ENCODE measurements around the gene ZNF133.
"Not testable (repeated sequence)": the region's sequence is repeated elsewhere in the genome, so short reads cannot be mapped to it uniquely, and the experiment has no call there.

Gene ZNF133

GRCh38 chr20:18314786-18315406 lies 26.6 kb downstream of the ZNF133 start:
- H3K4me3 ChIP-seq (ENCODE audit: low read depth, low read length), result no peak overlapping the region
- H3K4me1 ChIP-seq (ENCODE audit: control insufficient read depth, insufficient read depth, low read length, unreplicated experiment), result peaks cover 6% of the 10 kb centered on the region
- H2AFZ ChIP-seq (ENCODE audit: low read length, unreplicated experiment), result no peak overlapping the region
- no peaks in the 10 kb centered on the region for H3K27me3 ChIP-seq (ENCODE audit: insufficient read depth, low read length)
- H3K36me3 ChIP-seq (ENCODE audit: insufficient read depth, low read length), result peaks cover 30% of the 10 kb centered on the region
- H3K27ac ChIP-seq (ENCODE audit: low read depth, low read length), result peak overlapping the region; percentile 50; the same call in 1 of the 2 replicates
- no peaks in the 10 kb centered on the region for H3K79me2 ChIP-seq (ENCODE audit: control insufficient read depth, insufficient read depth, low read length, unreplicated experiment)

- no peaks in the 10 kb centered on the region for H3K79me2 ChIP-seq (ENCODE audit: control insufficient read depth, insufficient read depth, low read length, unreplicated experiment)
- peaks cover 6% of the 10 kb centered on the region for H3K4me1 ChIP-seq (ENCODE audit: control insufficient read depth, insufficient read depth, low read length, unreplicated experiment)
- no peak overlapping the region for H3K27ac ChIP-seq (ENCODE audit: low read depth, low read length)
- H3K4me3 ChIP-seq (ENCODE audit: low read depth, low read length), result no peak overlapping the region
- H3K36me3 ChIP-seq (ENCODE audit: insufficient read depth, low read length), result peaks cover 30% of the 10 kb centered on the region
- no peaks in the 10 kb centered on the region for H3K27me3 ChIP-seq (ENCODE audit: insufficient read depth, low read length)
- no peak overlapping the region for H2AFZ ChIP-seq (ENCODE audit: low read length, unreplicated experiment)
Observed at GRCh38 chr20:18316166-18316565, 27.8 kb downstream of the ZNF133 start.

- Histone ChIP-seq H3K4me3 (ENCODE audit: low read depth, low read length) (no peak overlapping the region), H3K4me1 (ENCODE audit: control insufficient read depth, insufficient read depth, low read length, unreplicated experiment) (no peaks in the 10 kb centered on the region), H3K27ac (ENCODE audit: low read depth, low read length) (no peak overlapping the region), H3K27me3 (ENCODE audit: insufficient read depth, low read length) (no peaks in the 10 kb centered on the region), H3K79me2 (ENCODE audit: control insufficient read depth, insufficient read depth, low read length, unreplicated experiment) (no peaks in the 10 kb centered on the region), H3K36me3 (ENCODE audit: insufficient read depth, low read length) (0 out of 2 replicates have a peak, but pooled peaks cover 10% of the 10 kb centered on the region), H2AFZ (ENCODE audit: low read length, unreplicated experiment) (no peak overlapping the region)
Observed at GRCh38 chr20:18321316-18321715, 33.0 kb downstream of the ZNF133 start.

GRCh38 chr20:18321976-18322950 lies 33.9 kb downstream of the ZNF133 start:
- Histone ChIP-seq H3K4me3 (ENCODE audit: low read depth, low read length) (no peak overlapping the region), H2AFZ (ENCODE audit: low read length, unreplicated experiment) (no peak overlapping the region), H3K79me2 (ENCODE audit: control insufficient read depth, insufficient read depth, low read length, unreplicated experiment) (no peaks in the 10 kb centered on the region), H3K4me1 (ENCODE audit: control insufficient read depth, insufficient read depth, low read length, unreplicated experiment) (no peaks in the 10 kb centered on the region), H3K36me3 (ENCODE audit: insufficient read depth, low read length) (0 out of 2 replicates have a peak, but pooled peaks cover 5% of the 10 kb centered on the region), H3K27ac (ENCODE audit: low read depth, low read length) (no peak overlapping the region), H3K27me3 (ENCODE audit: insufficient read depth, low read length) (no peaks in the 10 kb centered on the region)

GRCh38 chr20:18323705-18324104 lies 35.4 kb downstream of the ZNF133 start:
- peaks cover 10% of the 10 kb centered on the region for H3K36me3 ChIP-seq (ENCODE audit: insufficient read depth, low read length)
- no peak overlapping the region for H2AFZ ChIP-seq (ENCODE audit: low read length, unreplicated experiment)
- no peak overlapping the region for H3K4me3 ChIP-seq (ENCODE audit: low read depth, low read length)
- H3K27ac ChIP-seq (ENCODE audit: low read depth, low read length), result no peak overlapping the region
- no peaks in the 10 kb centered on the region for H3K79me2 ChIP-seq (ENCODE audit: control insufficient read depth, insufficient read depth, low read length, unreplicated experiment)
- no peaks in the 10 kb centered on the region for H3K27me3 ChIP-seq (ENCODE audit: insufficient read depth, low read length)
- no peaks in the 10 kb centered on the region for H3K4me1 ChIP-seq (ENCODE audit: control insufficient read depth, insufficient read depth, low read length, unreplicated experiment)

GRCh38 chr20:18324596-18325089 lies 36.3 kb downstream of the ZNF133 start:
- Histone ChIP-seq H3K36me3 (ENCODE audit: insufficient read depth, low read length) (peaks cover 14% of the 10 kb centered on the region), H2AFZ (ENCODE audit: low read length, unreplicated experiment) (no peak overlapping the region), H3K4me3 (ENCODE audit: low read depth, low read length) (no peak overlapping the region), H3K27me3 (ENCODE audit: insufficient read depth, low read length) (no peaks in the 10 kb centered on the region), H3K27ac (ENCODE audit: low read depth, low read length) (no peak overlapping the region), H3K4me1 (ENCODE audit: control insufficient read depth, insufficient read depth, low read length, unreplicated experiment) (no peaks in the 10 kb centered on the region), H3K79me2 (ENCODE audit: control insufficient read depth, insufficient read depth, low read length, unreplicated experiment) (no peaks in the 10 kb centered on the region)

- Histone ChIP-seq H3K27ac (ENCODE audit: low read depth, low read length) (no peak overlapping the region), H3K79me2 (ENCODE audit: control insufficient read depth, insufficient read depth, low read length, unreplicated experiment) (no peaks in the 10 kb centered on the region), H2AFZ (ENCODE audit: low read length, unreplicated experiment) (no peak overlapping the region), H3K4me3 (ENCODE audit: low read depth, low read length) (no peak overlapping the region), H3K27me3 (ENCODE audit: insufficient read depth, low read length) (no peaks in the 10 kb centered on the region), H3K4me1 (ENCODE audit: control insufficient read depth, insufficient read depth, low read length, unreplicated experiment) (no peaks in the 10 kb centered on the region), H3K36me3 (ENCODE audit: insufficient read depth, low read length) (peaks cover 14% of the 10 kb centered on the region)
Observed at GRCh38 chr20:18326990-18327389, 38.7 kb downstream of the ZNF133 start.

GRCh38 chr20:18331694-18332093 lies 43.4 kb downstream of the ZNF133 start:
- Histone ChIP-seq H2AFZ (ENCODE audit: low read length, unreplicated experiment) (no peak overlapping the region), H3K27me3 (ENCODE audit: insufficient read depth, low read length) (no peaks in the 10 kb centered on the region), H3K27ac (ENCODE audit: low read depth, low read length) (no peak overlapping the region), H3K36me3 (ENCODE audit: insufficient read depth, low read length) (peaks cover 14% of the 10 kb centered on the region), H3K4me1 (ENCODE audit: control insufficient read depth, insufficient read depth, low read length, unreplicated experiment) (no peaks in the 10 kb centered on the region), H3K79me2 (ENCODE audit: control insufficient read depth, insufficient read depth, low read length, unreplicated experiment) (no peaks in the 10 kb centered on the region), H3K4me3 (ENCODE audit: low read depth, low read length) (no peak overlapping the region)

GRCh38 chr20:18349749-18350148 lies 61.4 kb downstream of the ZNF133 start:
- H3K27ac ChIP-seq (ENCODE audit: low read depth, low read length); H3K79me2 ChIP-seq (ENCODE audit: control insufficient read depth, insufficient read depth, low read length, unreplicated experiment); H3K36me3 ChIP-seq (ENCODE audit: insufficient read depth, low read length); H2AFZ ChIP-seq (ENCODE audit: low read length, unreplicated experiment); H3K4me1 ChIP-seq (ENCODE audit: control insufficient read depth, insufficient read depth, low read length, unreplicated experiment); H3K4me3 ChIP-seq (ENCODE audit: low read depth, low read length): not testable (repeated sequence)
- peaks cover 47% of the 10 kb centered on the region for H3K27me3 ChIP-seq (ENCODE audit: insufficient read depth, low read length)

GRCh38 chr20:18359854-18360253 lies 71.5 kb downstream of the ZNF133 start:
- Histone ChIP-seq H3K79me2 (ENCODE audit: control insufficient read depth, insufficient read depth, low read length, unreplicated experiment) (no peaks in the 10 kb centered on the region), H3K4me1 (ENCODE audit: control insufficient read depth, insufficient read depth, low read length, unreplicated experiment) (no peaks in the 10 kb centered on the region), H3K4me3 (ENCODE audit: low read depth, low read length) (no peak overlapping the region), H3K27me3 (ENCODE audit: insufficient read depth, low read length) (peaks cover 41% of the 10 kb centered on the region), H2AFZ (ENCODE audit: low read length, unreplicated experiment) (no peak overlapping the region), H3K27ac (ENCODE audit: low read depth, low read length) (no peak overlapping the region), H3K36me3 (ENCODE audit: insufficient read depth, low read length) (no peaks in the 10 kb centered on the region)
